SHP77 (cell line): ENCODE measurements around the gene FEZ2.
A peak's percentile ranks its signal among the peaks of the same experiment; 100 is the strongest.

Source experiments
- DNase-seq, 2 experiments: peaks; one replicate each; lab custom pipeline; 2025; lab: John Stamatoyannopoulos, UW

Gene FEZ2

GRCh38 chr2:36530178-36530982, 67.6 kb downstream of the FEZ2 start:
- no peak for DNase-seq

GRCh38 chr2:36528766-36529392, 69.1 kb downstream of the FEZ2 start:
- no peak for DNase-seq

- no peak for DNase-seq
These were observed 69.7 kb downstream of the FEZ2 start for GRCh38 chr2:36528274-36528673.

- DNase-seq = no peak
These were observed 71.7 kb downstream of the FEZ2 start for GRCh38 chr2:36526226-36526625.

- no peak for DNase-seq
These were observed 72.7 kb downstream of the FEZ2 start for GRCh38 chr2:36525245-36525644.

GRCh38 chr2:36523153-36523552, 74.8 kb downstream of the FEZ2 start:
- no peak for DNase-seq

- no peak for DNase-seq
These were observed 77.5 kb downstream of the FEZ2 start for GRCh38 chr2:36520431-36520830.

GRCh38 chr2:36516136-36516870, 81.7 kb downstream of the FEZ2 start:
- DNase-seq = no peak

GRCh38 chr2:36515538-36515937, 82.4 kb downstream of the FEZ2 start:
- no peak for DNase-seq

GRCh38 chr2:36513661-36514060, 84.3 kb downstream of the FEZ2 start:
- DNase-seq = no peak

- DNase-seq = no peak
These were observed 85.3 kb downstream of the FEZ2 start for GRCh38 chr2:36512705-36513104.

GRCh38 chr2:36511858-36512603, 85.9 kb downstream of the FEZ2 start:
- no peak for DNase-seq

- DNase-seq = no peak
These were observed 88.9 kb downstream of the FEZ2 start for GRCh38 chr2:36509075-36509474.

- peak; percentile 34 to 61 for DNase-seq
These were observed 90.6 kb downstream of the FEZ2 start for GRCh38 chr2:36507408-36507812.
